DOHH2 (cell line): ENCODE results near the gene CHI3L2.

ENCODE experiments used
- H3F3A ChIP-seq: fragments of 200-600 bp; sonication (generic), shearing (Covaris generic); 2 replicates; pipeline ENCODE4 v1.6.0; 2016; ENCODE audit warnings: antibody characterized with exemption, mild to moderate bottlenecking; ENCODE audit not compliant: control insufficient read depth, insufficient read depth
- H3K27ac ChIP-seq: fragments of 200-600 bp; sonication (generic); 2 replicates; pipeline ENCODE4 v1.5.1; 2014; ENCODE audit warnings: low read depth, mild to moderate bottlenecking, low read length, moderate library complexity
- H3K27me3 ChIP-seq: fragments of 200-600 bp; sonication (generic); 2 replicates; pipeline ENCODE4 v1.6.1; 2014; ENCODE audit warnings: mild to moderate bottlenecking, low read length, mixed read lengths; ENCODE audit not compliant: control insufficient read depth
- H3K36me3 ChIP-seq: fragments of 200-600 bp; sonication (generic); 2 replicates; pipeline ENCODE4 v1.6.1; 2014; ENCODE audit warnings: mild to moderate bottlenecking, low read length, moderate library complexity, mixed read lengths; ENCODE audit not compliant: control insufficient read depth
- H3K4me1 ChIP-seq: fragments of 200-600 bp; sonication (generic); 2 replicates; pipeline ENCODE4 v1.6.1; 2014; ENCODE audit warnings: mild to moderate bottlenecking, low read length, mixed read lengths; ENCODE audit not compliant: control insufficient read depth
- H3K4me2 ChIP-seq: fragments of 200-600 bp; sonication (generic); 2 replicates; pipeline ENCODE4 v1.6.0; 2014; ENCODE audit warnings: mild to moderate bottlenecking, low read length, moderate library complexity
- H3K4me3 ChIP-seq: fragments of 200-600 bp; sonication (generic); 2 replicates; pipeline ENCODE4 v1.5.1; 2014; ENCODE audit warnings: mild to moderate bottlenecking, low read length, mixed read lengths
- H3K79me2 ChIP-seq: fragments of 200-600 bp; sonication (generic); 2 replicates; pipeline ENCODE4 v1.6.1; 2014; ENCODE audit warnings: mild to moderate bottlenecking, low read length, mixed read lengths; ENCODE audit not compliant: control insufficient read depth
- H3K9me2 ChIP-seq: fragments of 200-600 bp; sonication (generic); replicated peaks from 2 replicates; pipeline ENCODE4 v1.6.1; 2014; ENCODE audit warnings: mild to moderate bottlenecking, low read length, mixed read lengths; ENCODE audit not compliant: control insufficient read depth
- H3K9me3 ChIP-seq: fragments of 200-600 bp; sonication (generic); 2 replicates; pipeline ENCODE4 v1.6.1; 2014; ENCODE audit warnings: antibody characterized with exemption, low read length, mixed read lengths; ENCODE audit not compliant: control insufficient read depth, insufficient read depth
- H4K20me1 ChIP-seq: fragments of 200-600 bp; sonication (generic); 2 replicates; pipeline ENCODE4 v1.6.0; 2014; ENCODE audit warnings: low read depth, mild to moderate bottlenecking, antibody characterized with exemption, low read length, moderate library complexity; ENCODE audit not compliant: control insufficient read depth, insufficient read depth
- CTCF ChIP-seq: fragments of 200-600 bp; sonication (generic); IDR thresholded peaks from one replicate; pipeline ENCODE4 v1.5.1; 2014; ENCODE audit warnings: antibody characterized with exemption, mild to moderate bottlenecking, low read depth, low read length; ENCODE audit not compliant: poor library complexity, severe bottlenecking
- EZH2phosphoT487 ChIP-seq: fragments of 200-600 bp; sonication (generic); IDR thresholded peaks from 2 replicates; pipeline ENCODE4 v1.6.1; 2017; ENCODE audit warnings: borderline replicate concordance, mild to moderate bottlenecking, antibody characterized with exemption, low read length, moderate library complexity, mixed read lengths

CHI3L2 gene

GRCh38 chr1:111247125-111247838 lies 19.8 kb downstream of the CHI3L2 start:
- Histone ChIP-seq H3K4me3 (no peak overlapping the region), H3F3A (no peaks in the 10 kb centered on the region), H3K9me2 (no peaks in the 10 kb centered on the region), H3K4me2 (no peak overlapping the region), H3K4me1 (no peaks in the 10 kb centered on the region), H3K36me3 (peaks cover 12% of the 10 kb centered on the region), H3K79me2 (no peaks in the 10 kb centered on the region), H4K20me1 (no peaks in the 10 kb centered on the region), H3K27me3 (0 out of 2 replicates have a peak, but pooled peaks cover 2% of the 10 kb centered on the region), H3K9me3 (no peaks in the 10 kb centered on the region), H3K27ac (no peak overlapping the region)
- TF ChIP-seq CTCF, result no peak
- TF ChIP-seq EZH2phosphoT487, result no peak

GRCh38 chr1:111249960-111250359 lies 22.4 kb downstream of the CHI3L2 start:
- H3K27me3 ChIP-seq, result peaks cover 5% of the 10 kb centered on the region; the same call in 1 of the 2 replicates

GRCh38 chr1:111251570-111251969 lies 24.1 kb downstream of the CHI3L2 start:
- Histone ChIP-seq H3K36me3 (no peaks in the 10 kb centered on the region), H3K4me1 (no peaks in the 10 kb centered on the region), H3K4me2 (no peak overlapping the region), H3F3A (no peaks in the 10 kb centered on the region), H3K9me2 (no peaks in the 10 kb centered on the region), H3K27ac (no peak overlapping the region), H3K9me3 (no peaks in the 10 kb centered on the region), H3K4me3 (no peak overlapping the region), H3K27me3 (peaks cover 5% of the 10 kb centered on the region; the same call in 1 of the 2 replicates), H3K79me2 (no peaks in the 10 kb centered on the region), H4K20me1 (no peaks in the 10 kb centered on the region)
- no peak for TF ChIP-seq EZH2phosphoT487
- no peak for TF ChIP-seq CTCF

More at GRCh38 chr1:111249960-111250359, 22.4 kb downstream of the CHI3L2 start:
- no peaks in the 10 kb centered on the region for H3K36me3 ChIP-seq
- H3K9me2 ChIP-seq, result no peaks in the 10 kb centered on the region
- H4K20me1 ChIP-seq, result no peaks in the 10 kb centered on the region
- no peak overlapping the region for H3K4me2 ChIP-seq
- H3K9me3 ChIP-seq, result no peaks in the 10 kb centered on the region
- no peak overlapping the region for H3K4me3 ChIP-seq
- no peak overlapping the region for H3K27ac ChIP-seq
- H3K4me1 ChIP-seq, result no peaks in the 10 kb centered on the region
- H3K79me2 ChIP-seq, result no peaks in the 10 kb centered on the region
- no peaks in the 10 kb centered on the region for H3F3A ChIP-seq
- TF ChIP-seq CTCF (no peak), EZH2phosphoT487 (no peak)
